Measurements from ENCODE around the gene GABRR2. TPM values are rescaled to one million over a fixed set of nuclear protein-coding genes. Genes with fewer than 3 reads are reported as not detected.

The GABRR2 gene
- total and polyA plus RNA-seq, 2 of the 4 experiments (the other 2 are of a cell fraction): 0.26 TPM; not detected in 1

- Histone ChIP-seq H4K91ac (ENCODE audit: insufficient read depth, low read depth, low read length) (no peak overlapping the region), H3K4ac (ENCODE audit: low read depth, low read length) (no peak overlapping the region), H4K20me1 (ENCODE audit: insufficient read depth, low read length) (peaks cover 7% of the 10 kb centered on the region; the same call in 1 of the 2 replicates), H3K4me1 (ENCODE audit: control insufficient read depth, insufficient read depth, low read length) (0 out of 2 replicates have a peak, but pooled peaks cover 2% of the 10 kb centered on the region), H2AFZ (replicated peaks; ENCODE audit: low read length, poor library complexity) (no peak overlapping the region), H3K9me3 (ENCODE audit: control insufficient read depth, insufficient read depth, low read length) (no peaks in the 10 kb centered on the region), H3K9ac (ENCODE audit: low read depth, low read length) (no peak overlapping the region), H3K56ac (ENCODE audit: extremely low read depth, insufficient read depth, low read length) (no peak overlapping the region), H2BK15ac (ENCODE audit: low read depth, low read length) (no peak overlapping the region), H3K27ac (ENCODE audit: insufficient read depth, low read length) (no peak overlapping the region), H3K4me2 (ENCODE audit: low read depth, low read length) (no peak overlapping the region), H3K36me3 (ENCODE audit: control insufficient read depth, insufficient read depth, low read length) (peaks cover 22% of the 10 kb centered on the region), H2BK5ac (ENCODE audit: low read depth, low read length, poor library complexity, severe bottlenecking) (no peak overlapping the region), H3K27me3 (ENCODE audit: control insufficient read depth, insufficient read depth, low read length) (no peaks in the 10 kb centered on the region), H4K5ac (ENCODE audit: low read depth, low read length) (no peak overlapping the region), H3K9me1 (ENCODE audit: insufficient read depth, low read length) (no peaks in the 10 kb centered on the region), H3K18ac (ENCODE audit: low read depth, low read length) (no peak overlapping the region), H2AK9ac (replicated peaks; ENCODE audit: low read depth, low read length, poor library complexity) (no peak overlapping the region), H2BK20ac (ENCODE audit: low read depth, low read length) (no peak overlapping the region), H3K4me3 (ENCODE audit: insufficient read depth, low read depth, low read length) (no peak overlapping the region), H3K79me1 (ENCODE audit: low read depth in 1 of 2, low read length in 2 of 2) (peaks cover 18 to 22% of the 10 kb centered on the region in 2 experiments), H2AK5ac (ENCODE audit: low read depth, low read length) (no peak overlapping the region), H4K8ac (ENCODE audit: low read depth in 2 of 2, low read length in 2 of 2) (no peak overlapping the region), H3K14ac (replicated peaks; ENCODE audit: low read depth, low read length) (no peak overlapping the region), H2BK120ac (ENCODE audit: low read depth, low read length) (no peak overlapping the region), H3K23ac (ENCODE audit: low read depth, low read length) (no peak overlapping the region)
- intact Hi-C loops (cut with micrococcal nuclease) (no loop called here), dilution Hi-C loops (cut with HindIII; ENCODE audit: low sequenced_read_pairs, unreplicated experiment) (no loop called here), in situ Hi-C loops (cut with MboI; ENCODE audit: low sequenced_read_pairs) (no loop called here)
- no CpG with 5 or more reads among the region's 2 CpGs for WGBS, 2 experiments (ENCODE audit: extremely low coverage in 2 of 2, insufficient read length in 1 of 2)
- ChIA-PET POLR2A (ENCODE audit: unreplicated experiment) (no interaction called here), CTCF (no interaction called here)
- no TSS peak for BruUV-seq (replicated peaks)
- DNase-seq (no peak), ATAC-seq (ENCODE audit: low read depth) (no peak)
- TF ChIP-seq CHD1 (IDR thresholded peaks at IDR 0.05; ENCODE audit: low read depth, low read length): no peak
Measured at GRCh38 chr6:89339565-89339964, 24.5 kb upstream of the GABRR2 start.

Data from IMR-90 (cell line).